Stimulated activated naive CD8-positive, alpha-beta T cell treated with anti-CD3 and anti-CD28 coated beads, Interleukin-15, Interleukin-2, amounts not matched to agents 100 ng/mL and 50 ng/mL, for 24 hours (primary cell): ENCODE results near the gene VAV1.
"Not testable (repeated sequence)": the region's sequence is repeated elsewhere in the genome, so short reads cannot be mapped to it uniquely, and the experiment has no call there.

Source experiments
- H3K27ac Mint-ChIP-seq: one replicate; pipeline ENCODE4 v1.8.0; 2021; ENCODE audit warnings: mild to moderate bottlenecking, mixed read lengths
- H3K27me3 Mint-ChIP-seq: one replicate; pipeline ENCODE4 v1.8.0; 2021; ENCODE audit warnings: mixed read lengths
- H3K36me3 Mint-ChIP-seq: one replicate; pipeline ENCODE4 v1.8.0; 2021; ENCODE audit warnings: low read depth, mixed read lengths
- H3K4me1 Mint-ChIP-seq: one replicate; pipeline ENCODE4 v1.8.0; 2021; ENCODE audit warnings: low read depth, mixed read lengths
- H3K4me3 Mint-ChIP-seq: one replicate; pipeline ENCODE4 v1.8.0; 2021; ENCODE audit warnings: mild to moderate bottlenecking, mixed read lengths
- H3K9me3 Mint-ChIP-seq: one replicate; pipeline ENCODE4 v1.8.0; 2021; ENCODE audit warnings: mixed read lengths

VAV1 gene

GRCh38 chr19:6744381-6745301 lies 27.9 kb upstream of the VAV1 start:
- H3K27ac Mint-ChIP-seq = peak overlapping the region; percentile 8
- H3K4me1 Mint-ChIP-seq = peaks cover 19% of the 10 kb centered on the region
- H3K9me3 Mint-ChIP-seq = no peaks in the 10 kb centered on the region
- H3K27me3 Mint-ChIP-seq = no peaks in the 10 kb centered on the region
- no peak overlapping the region for H3K4me3 Mint-ChIP-seq
- H3K36me3 Mint-ChIP-seq = peaks cover 59% of the 10 kb centered on the region

DNA sequence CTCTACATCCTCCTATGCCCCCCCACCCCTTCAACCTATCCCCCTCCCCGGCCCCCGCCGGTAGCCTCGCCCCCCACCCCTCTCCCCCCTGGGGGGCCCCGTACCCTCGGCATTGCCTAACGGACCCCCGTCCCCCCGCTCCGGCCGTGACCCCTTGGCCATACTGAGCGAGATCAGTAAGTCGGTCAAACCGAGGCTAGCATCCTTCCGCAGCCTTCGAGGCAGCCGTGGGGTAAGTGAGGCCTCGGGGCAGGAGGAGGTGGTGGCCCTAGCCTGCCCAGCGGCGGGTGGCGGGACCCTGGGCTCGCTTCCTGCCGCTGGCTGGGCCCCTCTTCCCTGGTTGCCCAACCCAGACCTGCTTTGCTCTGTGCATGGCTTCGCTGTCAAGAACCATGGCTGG lies 26.5 kb upstream of the VAV1 start:
- Mint-ChIP-seq H3K9me3 (no peaks in the 10 kb centered on the region), H3K4me1 (peaks cover 16% of the 10 kb centered on the region), H3K27me3 (no peaks in the 10 kb centered on the region), H3K27ac (peak overlapping the region; percentile 31), H3K36me3 (peaks cover 62% of the 10 kb centered on the region), H3K4me3 (no peak overlapping the region)

DNA sequence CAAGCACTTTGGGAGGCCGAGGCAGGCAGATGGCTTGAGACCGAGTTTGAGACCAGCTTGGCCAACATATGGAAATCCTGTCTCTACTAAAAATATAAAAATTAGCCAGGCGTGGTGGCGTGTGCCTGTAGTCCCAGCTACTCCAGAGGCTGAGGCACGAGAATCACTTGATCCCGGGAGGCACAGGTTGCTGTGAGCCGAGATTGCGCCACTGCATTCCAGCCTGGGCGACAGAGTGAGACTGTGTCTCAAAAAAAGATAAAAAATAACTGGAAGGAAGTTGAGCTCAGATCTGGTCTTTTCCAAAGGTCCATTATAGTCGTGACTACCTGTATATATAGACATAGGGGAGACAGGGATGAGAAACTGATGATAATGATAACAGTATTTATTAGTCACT lies 24.0 kb upstream of the VAV1 start:
- Mint-ChIP-seq H3K4me1 (peaks cover 16% of the 10 kb centered on the region), H3K36me3 (peaks cover 61% of the 10 kb centered on the region)
- not testable (repeated sequence) for H3K27me3 Mint-ChIP-seq, H3K27ac Mint-ChIP-seq, H3K9me3 Mint-ChIP-seq, H3K4me3 Mint-ChIP-seq

- Mint-ChIP-seq H3K9me3 (no peaks in the 10 kb centered on the region), H3K36me3 (peaks cover 59% of the 10 kb centered on the region), H3K4me1 (peaks cover 8% of the 10 kb centered on the region), H3K27me3 (no peaks in the 10 kb centered on the region), H3K27ac (peak overlapping the region; percentile 61), H3K4me3 (no peak overlapping the region)
These were observed 22.4 kb upstream of the VAV1 start for GRCh38 chr19:6750062-6750461.

DNA sequence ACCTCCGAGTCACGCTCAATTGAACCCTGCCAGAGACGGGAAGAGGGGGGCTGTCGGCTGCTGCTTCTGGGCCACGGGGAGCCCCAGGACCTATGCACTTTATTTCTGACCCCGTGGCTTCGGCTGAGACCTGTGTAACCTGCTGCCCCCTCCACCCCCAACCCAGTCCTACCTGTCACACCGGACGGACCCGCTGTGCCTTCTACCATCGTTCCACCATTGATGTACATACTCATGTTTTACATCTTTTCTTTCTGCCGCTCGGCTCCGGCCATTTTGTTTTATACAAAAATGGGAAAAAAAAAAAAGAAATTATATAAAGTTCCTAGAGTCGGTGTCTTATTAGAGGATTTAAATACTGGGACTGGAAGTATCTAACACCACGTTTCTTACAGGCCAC lies 21.3 kb upstream of the VAV1 start:
- H3K9me3 Mint-ChIP-seq = no peaks in the 10 kb centered on the region
- peaks cover 51% of the 10 kb centered on the region for H3K36me3 Mint-ChIP-seq
- H3K27me3 Mint-ChIP-seq = no peaks in the 10 kb centered on the region
- no peak overlapping the region for H3K27ac Mint-ChIP-seq
- H3K4me1 Mint-ChIP-seq = peaks cover 8% of the 10 kb centered on the region
- no peak overlapping the region for H3K4me3 Mint-ChIP-seq

- Mint-ChIP-seq H3K36me3 (peaks cover 45% of the 10 kb centered on the region), H3K4me3 (no peak overlapping the region), H3K4me1 (peaks cover 11% of the 10 kb centered on the region), H3K27me3 (no peaks in the 10 kb centered on the region), H3K27ac (no peak overlapping the region), H3K9me3 (no peaks in the 10 kb centered on the region)
These were observed 20.0 kb upstream of the VAV1 start for GRCh38 chr19:6752256-6753177.

DNA sequence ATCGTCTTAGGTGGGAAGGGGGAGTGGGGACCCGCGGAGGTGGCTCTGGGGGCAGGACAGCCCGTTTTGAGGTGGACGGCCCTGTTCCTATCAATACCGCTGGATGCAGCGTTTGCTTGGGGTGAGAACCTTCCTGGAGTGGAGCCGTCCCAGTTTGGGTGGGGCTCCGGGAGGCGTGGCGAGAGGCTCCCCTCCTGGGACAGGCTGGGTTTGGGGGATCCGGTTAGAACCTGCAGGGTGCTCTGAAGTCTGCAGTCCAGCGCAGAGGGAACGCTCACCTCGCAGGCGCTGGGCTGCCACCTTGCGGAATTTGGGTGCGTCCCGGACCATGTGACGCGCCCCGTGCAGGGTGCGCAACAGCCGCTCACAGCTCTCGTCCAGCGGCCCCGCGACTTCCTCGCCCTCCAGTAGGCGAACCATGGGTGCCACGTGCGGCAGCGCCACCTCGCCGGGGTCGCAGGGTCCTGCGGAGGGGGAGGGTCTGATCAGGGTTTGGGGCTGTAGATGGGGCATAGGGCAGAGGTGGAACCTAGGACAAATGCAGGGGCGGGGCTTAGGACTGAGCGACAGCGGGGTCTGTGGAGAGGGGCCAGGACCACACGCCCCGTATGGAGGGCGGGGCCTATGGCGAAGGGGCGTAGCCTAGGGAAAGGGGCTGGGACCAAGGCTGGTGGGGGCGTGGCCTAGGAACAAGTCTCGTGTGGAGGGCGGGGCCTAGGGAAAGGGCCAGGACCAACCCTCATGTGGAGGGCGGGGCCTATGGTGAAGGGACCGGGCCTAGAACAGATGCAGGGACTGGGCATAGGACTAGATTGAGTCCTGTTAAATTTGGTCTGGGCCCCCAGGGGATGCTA lies 19.1 kb upstream of the VAV1 start:
- Mint-ChIP-seq H3K4me3 (peak overlapping the region; percentile 71), H3K9me3 (no peaks in the 10 kb centered on the region), H3K27ac (peak overlapping the region; percentile 88), H3K36me3 (peaks cover 44% of the 10 kb centered on the region), H3K27me3 (no peaks in the 10 kb centered on the region), H3K4me1 (peaks cover 17% of the 10 kb centered on the region)

DNA sequence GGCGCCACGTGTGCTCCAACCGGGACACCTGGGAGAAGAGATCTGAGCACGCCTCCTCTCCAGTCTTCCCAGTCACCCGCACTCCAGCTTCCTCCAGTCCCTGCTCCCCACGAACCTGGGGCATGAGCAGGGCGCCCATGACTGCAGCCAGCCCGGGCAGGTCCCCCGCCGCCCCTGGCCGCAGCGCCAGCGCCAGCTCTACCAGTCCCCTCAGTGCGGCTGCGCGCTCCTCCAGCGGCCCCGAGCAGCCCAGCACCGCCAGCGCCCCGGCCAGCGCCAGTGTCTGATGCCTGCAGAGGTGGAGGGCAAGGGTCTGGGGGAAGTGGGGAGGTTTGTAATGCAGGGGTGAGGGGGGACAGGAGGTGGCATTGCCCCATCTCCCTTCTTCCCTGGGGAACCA lies 18.4 kb upstream of the VAV1 start:
- H3K27me3 Mint-ChIP-seq = no peaks in the 10 kb centered on the region
- peaks cover 17% of the 10 kb centered on the region for H3K4me1 Mint-ChIP-seq
- H3K9me3 Mint-ChIP-seq = no peaks in the 10 kb centered on the region
- peaks cover 44% of the 10 kb centered on the region for H3K36me3 Mint-ChIP-seq
- no peak overlapping the region for H3K27ac Mint-ChIP-seq
- no peak overlapping the region for H3K4me3 Mint-ChIP-seq

GRCh38 chr19:6754653-6755463 lies 17.6 kb upstream of the VAV1 start:
- Mint-ChIP-seq H3K4me1 (peaks cover 17% of the 10 kb centered on the region), H3K9me3 (no peaks in the 10 kb centered on the region), H3K36me3 (peaks cover 37% of the 10 kb centered on the region), H3K4me3 (no peak overlapping the region), H3K27me3 (no peaks in the 10 kb centered on the region), H3K27ac (no peak overlapping the region)

GRCh38 chr19:6760606-6761005 lies 11.9 kb upstream of the VAV1 start:
- H3K9me3 Mint-ChIP-seq = no peaks in the 10 kb centered on the region
- H3K27ac Mint-ChIP-seq = no peak overlapping the region
- no peaks in the 10 kb centered on the region for H3K27me3 Mint-ChIP-seq
- H3K36me3 Mint-ChIP-seq = peaks cover 25% of the 10 kb centered on the region
- H3K4me1 Mint-ChIP-seq = peaks cover 18% of the 10 kb centered on the region
- no peak overlapping the region for H3K4me3 Mint-ChIP-seq

GRCh38 chr19:6761053-6761676 lies 11.3 kb upstream of the VAV1 start:
- Mint-ChIP-seq H3K27ac (no peak overlapping the region), H3K36me3 (peaks cover 25% of the 10 kb centered on the region), H3K27me3 (no peaks in the 10 kb centered on the region), H3K4me1 (peaks cover 23% of the 10 kb centered on the region), H3K4me3 (no peak overlapping the region), H3K9me3 (no peaks in the 10 kb centered on the region)

GRCh38 chr19:6762253-6762797 lies 10.2 kb upstream of the VAV1 start:
- Mint-ChIP-seq H3K36me3 (peaks cover 24% of the 10 kb centered on the region), H3K4me1 (peaks cover 30% of the 10 kb centered on the region)
- H3K27me3 Mint-ChIP-seq, H3K4me3 Mint-ChIP-seq, H3K9me3 Mint-ChIP-seq, H3K27ac Mint-ChIP-seq: not testable (repeated sequence)

GRCh38 chr19:6765738-6766356 lies 6.7 kb upstream of the VAV1 start:
- peaks cover 37% of the 10 kb centered on the region for H3K4me1 Mint-ChIP-seq

More at GRCh38 chr19:6765738-6766356, 6.7 kb upstream of the VAV1 start:
- peak overlapping the region; percentile 87 for H3K27ac Mint-ChIP-seq
- no peaks in the 10 kb centered on the region for H3K9me3 Mint-ChIP-seq
- peak overlapping the region; percentile 89 for H3K4me3 Mint-ChIP-seq
- H3K27me3 Mint-ChIP-seq = no peaks in the 10 kb centered on the region
- H3K36me3 Mint-ChIP-seq = peaks cover 10% of the 10 kb centered on the region
